Measurements from ENCODE around the gene ADA.

Gene ADA

GRCh38 chr20:44644667-44645131, 6.8 kb downstream of the ADA start:
- no peak for DNase-seq (ENCODE audit: low read depth in 2 of 2)

DNA sequence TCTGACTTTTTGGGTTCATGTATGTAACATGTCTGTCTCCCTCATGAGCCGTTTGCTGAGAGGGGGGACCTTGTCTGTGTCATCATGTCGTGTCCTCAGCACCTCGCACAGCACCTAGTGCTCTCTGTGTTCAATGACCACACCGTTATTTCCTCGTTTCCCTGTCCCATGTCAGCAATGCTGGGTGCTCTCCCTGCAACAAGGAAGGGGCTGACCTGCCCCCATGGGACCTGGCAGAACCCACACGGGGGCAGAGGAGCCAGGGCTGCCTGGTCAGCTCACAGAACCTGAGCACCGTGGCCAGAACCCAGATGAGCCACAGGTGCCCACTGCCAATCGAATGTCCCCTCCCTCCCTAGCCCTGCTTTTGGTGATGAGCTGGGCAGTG, 7.3 kb downstream of the ADA start:
- no peak for DNase-seq (ENCODE audit: low read depth in 2 of 2)

DNA sequence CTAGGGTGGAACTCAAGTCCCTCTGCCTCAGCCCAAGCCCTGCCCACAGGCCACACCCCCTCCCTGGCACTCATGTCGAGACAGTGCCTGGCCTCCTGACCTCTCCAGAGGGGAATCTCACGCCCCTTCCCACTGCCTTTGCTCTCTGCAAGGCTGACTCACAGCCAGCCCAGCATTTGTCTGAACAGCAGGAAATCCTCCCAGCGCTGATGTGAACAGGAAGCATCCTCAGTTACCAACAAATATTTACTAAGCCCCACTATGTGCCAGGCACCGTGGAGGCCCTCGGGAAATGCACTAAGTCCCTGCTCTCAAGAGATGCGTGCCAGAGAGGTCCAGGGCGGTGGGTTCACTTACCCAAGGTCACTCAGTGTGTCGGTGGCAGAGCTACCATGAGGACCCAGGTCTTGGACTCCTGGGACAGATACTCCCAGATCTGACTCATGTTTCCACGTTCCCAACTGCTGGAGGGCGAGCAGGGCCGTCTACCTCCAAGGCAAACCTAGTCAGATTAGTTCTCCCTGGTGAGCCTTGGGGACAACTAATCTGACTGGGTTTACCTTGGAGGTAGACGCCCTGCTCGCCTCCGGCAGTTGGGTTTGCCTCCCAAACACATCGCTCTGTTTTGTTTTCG, 7.8 kb downstream of the ADA start:
- DNase-seq (ENCODE audit: low read depth in 2 of 2): peak in 1 of 2 experiments; percentile 28

- no peak for DNase-seq (ENCODE audit: low read depth in 2 of 2)
Observed at GRCh38 chr20:44643154-44643519, 8.4 kb downstream of the ADA start.

DNA sequence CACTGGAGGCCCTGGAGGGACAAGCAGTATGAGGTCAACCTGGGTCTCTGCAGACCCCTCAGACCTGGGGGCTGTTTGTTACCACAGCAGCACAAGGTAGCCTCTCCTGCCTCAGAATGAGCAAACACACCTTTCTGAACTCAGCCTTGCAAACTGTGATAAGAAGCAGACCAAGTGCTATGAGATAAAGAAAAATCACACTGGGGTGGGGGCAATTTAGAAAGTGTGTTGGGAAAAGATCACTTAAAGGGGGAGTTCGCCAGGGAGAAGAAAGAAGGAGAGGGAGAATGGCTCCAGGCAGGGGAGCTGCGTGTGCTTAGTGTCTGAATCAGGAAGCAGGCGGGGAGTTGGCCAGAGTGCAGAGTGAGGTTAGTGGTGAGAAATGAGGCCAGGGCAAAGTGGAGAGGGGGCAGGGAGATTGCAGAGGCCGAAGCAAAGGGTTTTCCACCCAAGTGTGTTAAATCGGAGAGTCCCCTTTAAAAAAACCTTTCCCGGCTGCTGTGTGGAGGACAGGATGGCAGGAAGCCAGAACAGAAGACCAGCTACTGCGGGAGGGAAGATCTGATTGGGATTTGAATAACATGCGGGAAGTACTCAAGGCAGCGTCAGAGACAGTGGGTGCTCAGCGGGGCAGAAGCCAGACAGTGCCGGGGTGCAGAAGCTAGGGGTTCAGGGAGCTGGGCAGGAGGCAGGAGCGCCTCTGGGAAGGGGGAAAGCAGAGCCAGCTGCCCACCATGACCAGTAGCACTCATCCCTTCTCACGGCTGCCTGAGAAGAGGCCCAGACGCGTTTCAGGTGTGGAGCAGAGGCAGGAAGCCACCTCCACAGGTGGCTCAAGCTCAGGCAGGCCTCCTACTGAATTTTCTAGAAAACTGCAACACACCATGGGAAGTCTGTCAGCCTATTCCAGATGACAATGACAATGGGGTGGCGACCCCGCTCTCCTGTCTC, 9.0 kb downstream of the ADA start:
- DNase-seq (ENCODE audit: low read depth in 2 of 2): peak; percentile 68 to 70

DNA sequence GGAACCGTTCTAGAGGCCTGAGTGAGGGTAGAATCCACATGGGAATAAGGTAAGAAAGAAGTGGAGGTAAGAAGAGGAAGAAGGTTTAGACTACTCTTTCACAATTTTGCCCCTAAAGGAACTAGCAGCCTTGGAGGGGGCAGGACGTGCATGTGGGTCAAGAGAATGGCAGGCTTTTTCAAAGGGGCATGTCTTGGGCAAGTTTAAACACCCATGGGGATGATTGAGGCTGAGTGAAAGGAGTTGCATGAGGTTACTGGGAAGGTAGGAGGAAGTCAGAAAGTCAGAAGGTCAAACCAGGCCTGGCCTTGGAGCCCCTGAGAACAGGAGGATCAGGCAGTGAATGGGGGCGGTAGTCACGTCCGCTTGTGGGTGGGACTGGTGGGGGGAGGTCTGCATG, 10.2 kb downstream of the ADA start:
- no peak for DNase-seq (ENCODE audit: low read depth in 2 of 2)

DNA sequence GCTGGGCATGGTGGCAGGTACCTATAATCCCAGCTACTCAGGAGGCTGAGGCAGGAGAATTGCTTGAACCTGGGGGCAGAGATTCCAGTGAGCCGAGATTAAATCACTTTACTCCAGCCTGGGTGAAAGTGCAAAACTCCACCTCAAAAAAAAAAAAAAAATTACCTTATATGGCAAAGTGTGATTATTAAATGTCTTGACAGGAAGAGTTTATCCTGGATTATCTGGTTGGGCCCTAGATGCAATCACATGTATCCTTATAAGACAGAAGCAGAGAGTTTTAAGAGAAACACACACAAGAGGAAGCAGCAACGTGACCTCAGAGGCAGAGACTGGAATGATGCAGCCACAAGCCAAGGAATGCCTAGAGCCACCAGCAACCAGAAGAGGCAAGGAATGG, 11.0 kb downstream of the ADA start:
- DNase-seq (ENCODE audit: low read depth in 2 of 2): no peak

DNA sequence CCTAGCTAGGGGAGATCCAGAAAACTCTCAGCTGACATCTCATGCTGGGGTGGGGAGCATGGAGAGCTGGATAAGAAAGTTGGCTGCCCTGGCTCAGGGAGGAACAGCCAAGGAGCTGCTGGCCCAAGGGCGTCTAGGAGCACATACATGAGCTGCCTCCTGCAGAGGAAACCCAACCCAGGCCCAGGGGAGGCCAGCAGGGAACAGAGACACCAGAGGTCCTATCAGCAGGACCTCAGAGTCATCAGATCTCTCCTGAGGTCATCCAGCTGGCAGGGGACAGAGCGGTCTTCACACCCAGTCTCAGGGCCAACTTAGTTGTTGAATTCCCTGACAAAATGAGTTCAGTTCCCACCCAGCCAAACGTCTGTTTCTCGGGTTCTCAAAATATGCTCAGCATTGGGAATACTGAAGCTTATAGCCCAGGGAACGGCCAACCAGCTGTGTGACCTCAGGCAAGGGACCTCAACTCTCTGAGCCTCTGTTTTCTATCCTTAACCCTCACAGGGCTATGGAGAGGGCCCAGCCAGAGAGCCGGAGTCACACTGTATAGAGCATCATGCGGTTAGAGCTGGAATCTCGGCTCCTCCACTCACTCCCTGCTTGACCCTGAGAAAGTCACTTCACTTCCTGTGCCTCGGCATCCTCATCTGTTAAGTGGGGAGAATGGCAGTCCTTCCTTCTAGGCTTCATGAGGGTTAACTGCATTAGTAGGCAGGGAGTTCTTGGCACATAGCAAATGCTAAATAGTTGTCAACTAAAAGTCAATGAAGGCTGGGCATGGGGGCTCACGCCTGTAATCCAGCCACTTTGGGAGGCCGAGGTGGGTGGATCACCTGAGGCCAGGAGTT, 13.8 kb downstream of the ADA start:
- DNase-seq (ENCODE audit: low read depth in 2 of 2): no peak

DNA sequence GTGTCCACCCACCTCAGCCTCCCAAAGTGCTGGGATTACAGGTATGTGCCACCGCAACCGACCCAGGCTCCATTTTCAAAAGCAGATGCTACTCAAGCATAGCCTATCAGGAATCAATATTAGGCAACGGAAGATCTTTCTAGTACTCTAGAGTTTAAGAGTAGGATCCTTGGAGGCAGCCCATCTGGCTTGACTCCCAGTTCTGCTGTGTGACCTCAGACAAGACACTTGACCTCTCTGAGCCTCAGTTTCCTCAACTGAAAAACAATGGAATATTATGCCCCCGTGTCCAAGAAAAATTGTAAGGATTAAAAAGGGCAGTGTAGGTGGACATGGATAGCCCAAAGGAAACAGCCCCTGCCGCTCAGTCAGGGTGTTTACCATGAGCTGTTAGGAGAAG, 14.5 kb downstream of the ADA start:
- DNase-seq (ENCODE audit: low read depth in 2 of 2): no peak

GRCh38 chr20:44635877-44636276, 15.6 kb downstream of the ADA start:
- DNase-seq (ENCODE audit: low read depth in 2 of 2): no peak

GRCh38 chr20:44633872-44634600, 17.5 kb downstream of the ADA start:
- DNase-seq (ENCODE audit: low read depth in 2 of 2): no peak

- DNase-seq (ENCODE audit: low read depth in 2 of 2): no peak
Observed at GRCh38 chr20:44633187-44633810, 18.2 kb downstream of the ADA start.

DNA sequence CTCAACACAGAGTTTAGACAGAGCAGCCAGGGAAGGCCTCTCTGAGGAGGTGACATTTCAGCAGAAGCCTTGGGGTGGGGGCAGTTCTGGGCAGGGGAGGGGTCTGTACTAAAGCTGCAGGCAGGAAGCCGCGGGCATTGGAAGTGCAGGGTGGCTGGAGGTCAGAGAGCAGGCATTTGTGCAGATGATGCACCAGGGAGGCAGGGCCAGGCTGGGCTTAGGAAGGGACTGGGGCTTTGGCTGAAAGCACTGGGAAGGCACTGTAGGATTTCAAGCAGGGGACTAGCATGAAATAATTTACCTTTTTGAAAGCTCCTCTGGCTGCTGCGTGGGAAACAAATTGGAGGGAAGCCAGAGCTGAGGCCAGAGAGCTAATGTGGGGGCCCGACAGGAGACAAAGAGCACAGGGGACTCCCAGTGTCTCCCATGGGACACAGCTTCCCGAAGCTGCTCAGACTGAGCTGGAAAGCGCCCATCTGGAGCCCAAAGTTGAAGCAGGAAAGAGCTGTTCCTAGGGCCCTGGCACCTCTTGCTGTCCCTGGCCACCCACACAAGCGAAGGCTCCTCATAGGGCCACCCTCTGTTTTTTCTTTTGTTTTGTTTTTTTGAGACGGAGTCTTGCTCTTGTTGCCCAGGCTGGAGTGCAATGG, 19.3 kb downstream of the ADA start:
- DNase-seq (ENCODE audit: low read depth in 2 of 2): no peak

GRCh38 chr20:44630297-44630696, 21.2 kb downstream of the ADA start:
- no peak for DNase-seq (ENCODE audit: low read depth in 2 of 2)

DNA sequence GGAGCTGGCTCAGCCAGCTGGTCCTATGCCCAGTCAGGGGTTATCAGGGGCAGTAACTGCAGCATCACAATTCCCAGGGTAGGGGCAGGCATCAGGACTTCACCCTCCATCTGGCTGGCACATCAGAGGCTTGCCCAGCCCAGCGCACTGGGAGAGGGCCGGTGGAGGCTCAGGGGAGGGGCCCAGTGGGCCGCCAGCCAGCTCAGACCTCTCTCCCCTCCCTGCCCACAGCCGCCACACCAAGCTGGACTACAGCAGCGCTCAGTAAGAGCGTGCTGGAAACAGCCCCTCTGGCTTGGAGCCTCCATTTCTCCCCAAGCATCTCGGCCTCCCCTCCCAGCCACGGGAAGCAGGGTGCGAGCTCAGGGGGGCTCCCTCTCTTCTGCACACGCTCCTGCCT, 22.0 kb downstream of the ADA start:
- no peak for DNase-seq (ENCODE audit: low read depth in 2 of 2)

DNA sequence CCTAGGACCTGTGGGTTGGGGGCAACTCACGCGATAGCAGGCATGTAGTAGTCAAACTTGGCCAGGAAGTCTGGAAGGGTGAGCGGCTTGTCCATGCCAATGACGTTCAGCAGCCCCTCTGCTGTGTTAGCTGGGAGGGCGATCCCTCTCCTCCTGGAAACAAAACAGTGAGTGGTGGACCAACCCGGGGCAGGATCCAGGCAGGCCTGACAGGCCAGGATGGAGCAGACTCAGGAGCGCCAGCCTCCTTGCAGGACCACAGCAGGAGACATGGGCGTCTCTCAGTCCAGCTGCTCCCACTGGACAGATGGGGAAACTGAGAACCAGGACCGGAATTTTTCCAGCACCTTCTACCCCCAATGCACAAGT, 22.5 kb downstream of the ADA start:
- DNase-seq (ENCODE audit: low read depth in 2 of 2): no peak

GRCh38 chr20:44627364-44628010, 24.0 kb downstream of the ADA start:
- DNase-seq (ENCODE audit: low read depth in 2 of 2): no peak

DNA sequence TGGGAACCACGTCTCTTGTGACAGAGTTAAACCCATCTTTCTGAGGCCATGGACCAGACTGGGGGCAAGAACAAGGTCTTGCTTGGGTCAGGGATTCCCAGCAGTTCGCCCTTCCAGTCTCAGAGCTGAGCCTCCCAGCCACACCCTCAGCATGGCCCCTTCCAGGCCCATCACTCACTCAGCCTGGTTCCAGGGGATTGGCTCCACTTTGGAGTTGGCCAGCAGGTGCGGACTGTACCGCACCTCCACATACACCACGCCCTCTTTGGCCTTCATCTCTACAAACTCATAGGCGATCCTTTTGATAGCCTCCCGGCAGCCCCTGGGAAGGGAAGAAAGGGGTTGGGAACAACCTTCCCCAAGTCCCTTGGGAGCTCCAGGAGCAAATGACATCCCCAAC, 25.2 kb downstream of the ADA start:
- no peak for DNase-seq (ENCODE audit: low read depth in 2 of 2)

GRCh38 chr20:44625361-44625760, 26.1 kb downstream of the ADA start:
- no peak for DNase-seq (ENCODE audit: low read depth in 2 of 2)

- no peak for DNase-seq (ENCODE audit: low read depth in 2 of 2)
Observed at GRCh38 chr20:44624743-44625271, 26.7 kb downstream of the ADA start.
